ENCODE data around the gene DDX39A.

Gene DDX39A

GRCh38 chr19:14361824-14362223 lies 57.3 kb downstream of the DDX39A start:
- no peak for DNase-seq
